ENCODE data around the gene PABPN1.

GRCh38 chr14:23364164-23365035, 43.1 kb downstream of the PABPN1 start:
- no peak for TF ChIP-seq CTCF (conservative IDR thresholded peaks at IDR 0.05; ENCODE audit: low read length)
- no peak for TF ChIP-seq EZH2phosphoT487 (IDR thresholded peaks at IDR 0.05; ENCODE audit: borderline replicate concordance, low read depth, low read length)
